GM13976 (cell line): ENCODE data around the gene TMSB4X.

Experiments
- DNase-seq: peaks from one replicate; pipeline ENCODE4 v3.0.0; 2012; ENCODE audit warnings: low spot score
- in situ Hi-C: fragments of 300-500 bp; cut with MboI; formaldehyde crosslinking; loops from one replicate; pipeline ENCODE4 v1.12.0; 2022; ENCODE audit warnings: low sequenced_read_pairs, mixed read lengths, inconsistent platforms; ENCODE audit not compliant: unreplicated experiment
- TF ChIP-seq, protein P1 (sequence below): IDR thresholded peaks from 2 replicates; pipeline ENCODE4 v1.5.1; 2012; ENCODE audit warnings: borderline replicate concordance, mild to moderate bottlenecking; ENCODE audit not compliant: insufficient read depth; ENCODE audit errors: extremely low read depth, missing control alignments, control extremely low read depth

TMSB4X gene

DNA sequence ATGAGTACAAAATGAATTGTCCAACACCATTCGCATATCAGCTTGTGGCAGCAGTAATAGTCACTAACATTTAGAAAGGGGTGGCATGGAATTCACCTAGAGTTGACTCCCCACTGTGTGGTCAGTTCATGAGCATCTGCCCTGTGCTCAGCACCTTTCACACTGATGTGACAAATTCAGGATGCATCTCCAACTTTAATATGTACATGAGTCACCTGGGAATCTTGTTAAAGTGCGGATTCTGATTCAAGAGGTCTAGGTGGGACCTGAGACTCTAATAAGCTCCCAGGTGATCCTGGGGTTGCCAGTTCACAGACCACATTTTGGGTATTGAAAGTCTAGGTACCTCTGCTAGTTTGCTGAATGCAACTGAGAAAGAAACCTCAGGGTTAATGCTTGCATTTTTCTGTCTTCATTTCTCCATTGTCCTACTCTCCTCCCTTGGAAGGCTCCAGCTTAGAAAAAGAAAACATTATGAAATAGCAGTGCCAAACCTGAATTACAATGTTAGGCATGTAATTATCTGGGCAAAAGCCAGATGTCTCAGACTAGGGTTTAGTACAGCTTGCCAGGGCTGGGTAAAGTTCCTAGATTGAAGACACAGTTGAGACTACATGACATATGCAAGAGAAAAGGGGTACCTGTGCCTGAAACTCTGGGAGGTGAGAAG is 32.7 kb downstream of the TMSB4X start:
- in situ Hi-C loops: no loop called here

GRCh38 chrX:13008189-13008533 is 33.3 kb downstream of the TMSB4X start:
- no peak for DNase-seq
- TF ChIP-seq, protein P1, sequence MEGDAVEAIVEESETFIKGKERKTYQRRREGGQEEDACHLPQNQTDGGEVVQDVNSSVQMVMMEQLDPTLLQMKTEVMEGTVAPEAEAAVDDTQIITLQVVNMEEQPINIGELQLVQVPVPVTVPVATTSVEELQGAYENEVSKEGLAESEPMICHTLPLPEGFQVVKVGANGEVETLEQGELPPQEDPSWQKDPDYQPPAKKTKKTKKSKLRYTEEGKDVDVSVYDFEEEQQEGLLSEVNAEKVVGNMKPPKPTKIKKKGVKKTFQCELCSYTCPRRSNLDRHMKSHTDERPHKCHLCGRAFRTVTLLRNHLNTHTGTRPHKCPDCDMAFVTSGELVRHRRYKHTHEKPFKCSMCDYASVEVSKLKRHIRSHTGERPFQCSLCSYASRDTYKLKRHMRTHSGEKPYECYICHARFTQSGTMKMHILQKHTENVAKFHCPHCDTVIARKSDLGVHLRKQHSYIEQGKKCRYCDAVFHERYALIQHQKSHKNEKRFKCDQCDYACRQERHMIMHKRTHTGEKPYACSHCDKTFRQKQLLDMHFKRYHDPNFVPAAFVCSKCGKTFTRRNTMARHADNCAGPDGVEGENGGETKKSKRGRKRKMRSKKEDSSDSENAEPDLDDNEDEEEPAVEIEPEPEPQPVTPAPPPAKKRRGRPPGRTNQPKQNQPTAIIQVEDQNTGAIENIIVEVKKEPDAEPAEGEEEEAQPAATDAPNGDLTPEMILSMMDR: no peak
- in situ Hi-C loops: no loop called here

More for the DNA sequence above, 32.7 kb downstream of the TMSB4X start:
- TF ChIP-seq, protein P1: no peak
- DNase-seq: no peak

DNA sequence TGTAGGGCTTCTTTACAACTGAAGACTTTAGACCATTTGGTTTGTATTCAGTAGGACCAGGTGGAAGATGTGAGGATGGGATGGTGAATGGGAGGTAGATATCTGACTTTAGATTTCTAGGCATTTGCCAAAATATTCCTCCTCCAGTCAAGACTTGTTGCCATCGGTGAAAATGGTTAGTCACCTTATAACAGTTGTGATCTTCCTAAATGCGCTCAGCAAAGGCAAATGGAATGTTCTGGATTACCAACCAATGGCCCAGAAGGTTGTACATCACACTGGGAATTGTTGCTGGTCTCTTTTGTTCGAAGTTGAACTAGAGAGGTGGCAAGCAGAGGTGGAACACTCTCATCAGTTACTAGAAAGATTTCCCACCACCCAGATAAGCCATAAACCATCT is 33.9 kb downstream of the TMSB4X start:
- in situ Hi-C loops: no loop called here
- TF ChIP-seq, protein P1: no peak
- no peak for DNase-seq

DNA sequence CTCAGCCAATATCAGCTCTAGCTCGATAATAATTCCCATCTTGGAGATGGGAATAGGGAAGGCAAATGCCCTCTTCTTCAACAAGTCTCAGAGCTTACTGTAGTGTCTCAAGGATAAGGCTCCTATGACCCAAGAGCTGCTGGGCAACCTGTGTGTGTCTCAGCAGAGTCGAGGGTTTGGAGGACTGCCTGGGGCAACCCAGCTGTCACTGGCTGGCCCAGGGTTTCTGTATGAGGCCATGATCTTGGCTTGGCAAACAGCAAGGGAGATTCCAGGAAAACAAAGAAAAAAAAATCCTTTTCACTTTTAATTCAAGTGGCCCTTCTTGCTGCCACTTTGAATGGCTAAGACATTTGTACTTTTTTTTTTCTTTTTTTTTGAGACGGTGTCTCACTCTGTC is 34.4 kb downstream of the TMSB4X start:
- in situ Hi-C loops: no loop called here
- DNase-seq: no peak
- TF ChIP-seq, protein P1: no peak

GRCh38 chrX:13009844-13010243 is 34.9 kb downstream of the TMSB4X start:
- TF ChIP-seq, protein P1: no peak
- no peak for DNase-seq
- in situ Hi-C loops: no loop called here

DNA sequence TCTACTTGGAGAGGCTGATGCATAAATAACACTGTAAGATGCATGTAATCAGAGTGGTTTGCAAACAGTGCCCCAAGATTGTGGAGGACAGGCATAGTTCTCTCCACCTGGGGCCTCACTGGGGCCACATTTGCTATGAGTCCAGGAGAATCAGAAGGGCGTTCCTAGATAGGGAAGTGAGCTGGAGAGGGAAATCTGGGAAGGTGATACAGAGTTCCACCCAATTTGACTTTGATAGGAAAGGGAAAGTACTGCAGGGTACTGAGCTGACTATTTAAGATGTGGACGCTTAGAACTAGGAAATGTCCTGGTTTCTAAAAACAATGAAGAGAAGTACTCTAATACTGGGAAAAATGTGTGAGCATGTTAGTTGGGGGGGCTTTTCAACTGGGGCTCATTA is 35.6 kb downstream of the TMSB4X start:
- in situ Hi-C loops: no loop called here
- TF ChIP-seq, protein P1: no peak
- DNase-seq: no peak
